ENCODE results near the gene MMP17. TPM values are rescaled to one million over a fixed set of nuclear protein-coding genes. Genes with fewer than 3 reads are reported as not detected.
"Not testable (repeated sequence)": the region's sequence is repeated elsewhere in the genome, so short reads cannot be mapped to it uniquely, and the experiment has no call there.

Gene MMP17
- total RNA-seq, 1 donor from 2014 or later: 0.62 TPM

- intact Hi-C loops (cut with micrococcal nuclease): no loop called here
- Mint-ChIP-seq H3K4me1 (ENCODE audit: low read depth) (no peaks in the 10 kb centered on the region), H3K4me3 (ENCODE audit: low read depth) (no peak overlapping the region), H3K27me3 (ENCODE audit: low read depth) (no peaks in the 10 kb centered on the region), H3K36me3 (ENCODE audit: low read depth) (peaks cover 6% of the 10 kb centered on the region), H3K9me3 (peaks cover under 1% of the 10 kb centered on the region), H3K27ac (no peak overlapping the region)
- no peak for DNase-seq (ENCODE audit: low spot score)
Observed at GRCh38 chr12:131806674-131807073, 21.5 kb upstream of the MMP17 start.

- peak; percentile 33 for DNase-seq (ENCODE audit: low spot score)
- H3K4me3 Mint-ChIP-seq (ENCODE audit: low read depth): peak overlapping the region; percentile 72
- peaks cover 17% of the 10 kb centered on the region for H3K9me3 Mint-ChIP-seq
- intact Hi-C loops (cut with micrococcal nuclease): no loop called here
- H3K36me3 Mint-ChIP-seq (ENCODE audit: low read depth): peaks cover 8% of the 10 kb centered on the region
- H3K27me3 Mint-ChIP-seq (ENCODE audit: low read depth): no peaks in the 10 kb centered on the region
- H3K4me1 Mint-ChIP-seq (ENCODE audit: low read depth): no peaks in the 10 kb centered on the region
- no peak overlapping the region for H3K27ac Mint-ChIP-seq
Observed at GRCh38 chr12:131808744-131809371, 19.3 kb upstream of the MMP17 start.

- H3K27ac Mint-ChIP-seq; H3K4me1 Mint-ChIP-seq (ENCODE audit: low read depth); H3K36me3 Mint-ChIP-seq (ENCODE audit: low read depth); DNase-seq (ENCODE audit: low spot score); H3K27me3 Mint-ChIP-seq (ENCODE audit: low read depth); intact Hi-C loops (cut with micrococcal nuclease): not testable (repeated sequence)
- Mint-ChIP-seq H3K4me3 (ENCODE audit: low read depth) (peak overlapping the region; percentile 67), H3K9me3 (peaks cover 20% of the 10 kb centered on the region)
Observed at GRCh38 chr12:131809476-131810254, 18.5 kb upstream of the MMP17 start.

GRCh38 chr12:131810726-131811125 lies 17.5 kb upstream of the MMP17 start:
- H3K27me3 Mint-ChIP-seq (ENCODE audit: low read depth): no peaks in the 10 kb centered on the region
- intact Hi-C loops (cut with micrococcal nuclease): no loop called here
- no peak overlapping the region for H3K4me3 Mint-ChIP-seq (ENCODE audit: low read depth)
- peaks cover 8% of the 10 kb centered on the region for H3K36me3 Mint-ChIP-seq (ENCODE audit: low read depth)
- DNase-seq (ENCODE audit: low spot score): no peak
- no peaks in the 10 kb centered on the region for H3K4me1 Mint-ChIP-seq (ENCODE audit: low read depth)
- no peak overlapping the region for H3K27ac Mint-ChIP-seq
- peaks cover 20% of the 10 kb centered on the region for H3K9me3 Mint-ChIP-seq

- Mint-ChIP-seq H3K4me3 (ENCODE audit: low read depth) (no peak overlapping the region), H3K36me3 (ENCODE audit: low read depth) (peaks cover 8% of the 10 kb centered on the region), H3K4me1 (ENCODE audit: low read depth) (no peaks in the 10 kb centered on the region), H3K9me3 (peaks cover 20% of the 10 kb centered on the region), H3K27me3 (ENCODE audit: low read depth) (no peaks in the 10 kb centered on the region), H3K27ac (no peak overlapping the region)
- intact Hi-C loops (cut with micrococcal nuclease): no loop called here
- no peak for DNase-seq (ENCODE audit: low spot score)
Observed at GRCh38 chr12:131815131-131815530, 13.1 kb upstream of the MMP17 start.

GRCh38 chr12:131816495-131816894 lies 11.7 kb upstream of the MMP17 start:
- Mint-ChIP-seq H3K9me3 (peaks cover 20% of the 10 kb centered on the region), H3K4me1 (ENCODE audit: low read depth) (no peaks in the 10 kb centered on the region), H3K36me3 (ENCODE audit: low read depth) (peaks cover 8% of the 10 kb centered on the region), H3K27ac (no peak overlapping the region), H3K27me3 (ENCODE audit: low read depth) (no peaks in the 10 kb centered on the region), H3K4me3 (ENCODE audit: low read depth) (no peak overlapping the region)
- intact Hi-C loops (cut with micrococcal nuclease): no loop called here
- DNase-seq (ENCODE audit: low spot score): no peak

- no peak for DNase-seq (ENCODE audit: low spot score)
- H3K27ac Mint-ChIP-seq: no peak overlapping the region
- no peak overlapping the region for H3K4me3 Mint-ChIP-seq (ENCODE audit: low read depth)
- intact Hi-C loops (cut with micrococcal nuclease): no loop called here
- no peaks in the 10 kb centered on the region for H3K4me1 Mint-ChIP-seq (ENCODE audit: low read depth)
- peaks cover 5% of the 10 kb centered on the region for H3K36me3 Mint-ChIP-seq (ENCODE audit: low read depth)
- no peaks in the 10 kb centered on the region for H3K27me3 Mint-ChIP-seq (ENCODE audit: low read depth)
- peaks cover 13% of the 10 kb centered on the region for H3K9me3 Mint-ChIP-seq
Observed at GRCh38 chr12:131817241-131817640, 11.0 kb upstream of the MMP17 start.

- H3K4me3 Mint-ChIP-seq (ENCODE audit: low read depth): no peak overlapping the region
- peaks cover 1% of the 10 kb centered on the region for H3K9me3 Mint-ChIP-seq
- no peaks in the 10 kb centered on the region for H3K27me3 Mint-ChIP-seq (ENCODE audit: low read depth)
- H3K27ac Mint-ChIP-seq: no peak overlapping the region
- intact Hi-C loops (cut with micrococcal nuclease): no loop called here
- no peaks in the 10 kb centered on the region for H3K4me1 Mint-ChIP-seq (ENCODE audit: low read depth)
- no peak for DNase-seq (ENCODE audit: low spot score)
- H3K36me3 Mint-ChIP-seq (ENCODE audit: low read depth): no peaks in the 10 kb centered on the region
Observed at GRCh38 chr12:131818821-131819585, 9.2 kb upstream of the MMP17 start.

GRCh38 chr12:131824450-131824849 lies 3.7 kb upstream of the MMP17 start:
- no peak for DNase-seq (ENCODE audit: low spot score)
- intact Hi-C loops (cut with micrococcal nuclease): no loop called here
- no peaks in the 10 kb centered on the region for H3K36me3 Mint-ChIP-seq (ENCODE audit: low read depth)
- H3K4me3 Mint-ChIP-seq (ENCODE audit: low read depth): no peak overlapping the region
- no peaks in the 10 kb centered on the region for H3K9me3 Mint-ChIP-seq
- no peak overlapping the region for H3K27ac Mint-ChIP-seq
- H3K27me3 Mint-ChIP-seq (ENCODE audit: low read depth): peaks cover 24% of the 10 kb centered on the region
- no peaks in the 10 kb centered on the region for H3K4me1 Mint-ChIP-seq (ENCODE audit: low read depth)

- DNase-seq (ENCODE audit: low spot score): no peak
- no peak overlapping the region for H3K27ac Mint-ChIP-seq
- intact Hi-C loops (cut with micrococcal nuclease): no loop called here
- H3K4me3 Mint-ChIP-seq (ENCODE audit: low read depth): no peak overlapping the region
- no peaks in the 10 kb centered on the region for H3K4me1 Mint-ChIP-seq (ENCODE audit: low read depth)
- H3K27me3 Mint-ChIP-seq (ENCODE audit: low read depth): peaks cover 25% of the 10 kb centered on the region
- H3K36me3 Mint-ChIP-seq (ENCODE audit: low read depth): no peaks in the 10 kb centered on the region
- no peaks in the 10 kb centered on the region for H3K9me3 Mint-ChIP-seq
Observed at GRCh38 chr12:131825146-131825892, 2.9 kb upstream of the MMP17 start.

GRCh38 chr12:131826097-131826928 lies 1.9 kb upstream of the MMP17 start:
- Mint-ChIP-seq H3K36me3 (ENCODE audit: low read depth) (no peaks in the 10 kb centered on the region), H3K9me3 (no peaks in the 10 kb centered on the region), H3K4me3 (ENCODE audit: low read depth) (no peak overlapping the region), H3K27ac (no peak overlapping the region), H3K27me3 (ENCODE audit: low read depth) (peaks cover 31% of the 10 kb centered on the region), H3K4me1 (ENCODE audit: low read depth) (peaks cover 4% of the 10 kb centered on the region)
- intact Hi-C loops (cut with micrococcal nuclease): no loop called here
- no peak for DNase-seq (ENCODE audit: low spot score)

All from activated T-helper 2 cell treated with anti-CD3 and anti-CD28 coated beads, Interferon-gamma antibody, Interleukin-2, Interleukin-4, amounts not matched to agents 10 μg/mL and 5 μg/mL and 100 μg/mL, durations not matched to agents 14 hours and 24 hours and 36 hours (primary cell).